GM12892 (cell line): ENCODE results near the gene CAMK2D.

Experiments
- POLR2A ChIP-seq: IDR thresholded peaks from 2 replicates; pipeline ENCODE4 v1.6.1; 2011; ENCODE audit warnings: low read depth, low read length, control low read depth
- POLR2AphosphoS5 ChIP-seq: IDR thresholded peaks from 2 replicates; pipeline ENCODE4 v1.6.1; 2011; ENCODE audit warnings: low read depth, low read length, control low read depth

DNA sequence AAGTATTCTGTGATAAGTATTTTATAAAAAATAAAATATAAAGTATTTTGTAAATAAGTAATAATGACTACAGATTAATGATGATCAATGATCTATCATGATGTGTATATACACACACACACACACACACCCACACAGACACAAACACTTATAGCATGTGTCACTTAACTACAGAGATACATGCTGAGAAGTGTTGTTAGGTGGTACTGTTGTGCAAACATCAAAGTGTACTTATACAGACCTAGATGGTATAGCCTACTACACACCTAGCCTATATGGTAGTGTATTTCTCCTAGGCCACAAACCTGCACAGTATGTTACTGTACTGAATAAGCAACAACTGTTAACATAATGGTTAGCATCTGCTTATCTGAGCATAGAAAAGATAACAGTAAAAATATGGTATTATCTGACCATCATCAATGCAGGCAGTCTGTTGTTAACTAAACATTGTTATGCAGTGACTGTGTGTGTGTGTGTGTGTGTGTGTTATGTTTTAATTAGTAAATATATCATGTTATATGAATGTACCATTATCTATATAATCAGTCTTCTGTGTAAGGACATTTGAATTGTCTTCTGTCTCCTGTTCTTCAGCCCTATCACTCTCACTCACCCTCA is 138.2 kb downstream of the CAMK2D start:
- TF ChIP-seq POLR2AphosphoS5 (no peak), POLR2A (no peak)
